Peyer's patch (tissue), 4 donors: ENCODE results near the gene DCC.

Experiments
- CTCF ChIP-seq, 6 experiments: fragments of 450-650 bp in 4 of 6; fragments of 200-600 bp in 2 of 6; sonication (generic) in 1 of 6; IDR thresholded peaks; one replicate each; pipeline ENCODE4 v1.5.1; 2017 to 2019; ENCODE audit warnings: antibody characterized with exemption in 6 of 6, mild to moderate bottlenecking in 3 of 6, moderate library complexity in 1 of 6
- POLR2A ChIP-seq, 2 donors: fragments of 450-650 bp; IDR thresholded peaks; one replicate each; pipeline ENCODE4 v1.5.1; 2017; ENCODE audit warnings: antibody characterized with exemption in 2 of 2, mild to moderate bottlenecking in 2 of 2, moderate library complexity in 2 of 2

GRCh38 chr18:52313213-52313612 is 26.8 kb upstream of the DCC start:
- TF ChIP-seq CTCF (IDR thresholded peaks at IDR 0.05) (no peak), POLR2A (IDR thresholded peaks at IDR 0.05) (no peak)
